Stimulated activated CD8-positive, alpha-beta memory T cell treated with anti-CD3 and anti-CD28 coated beads, Interleukin-7, amount 100 ng/mL, for 48 hours (primary cell): Measurements from ENCODE around the gene ALDH1A3.

Experiments used
- DNase-seq, 2 donors: peaks; one replicate each; pipeline ENCODE4 v3.0.0-alpha.2; 2020; ENCODE audit warnings: low read depth in 1 of 2; ENCODE audit errors: extremely low read depth in 1 of 2

Gene ALDH1A3

DNA sequence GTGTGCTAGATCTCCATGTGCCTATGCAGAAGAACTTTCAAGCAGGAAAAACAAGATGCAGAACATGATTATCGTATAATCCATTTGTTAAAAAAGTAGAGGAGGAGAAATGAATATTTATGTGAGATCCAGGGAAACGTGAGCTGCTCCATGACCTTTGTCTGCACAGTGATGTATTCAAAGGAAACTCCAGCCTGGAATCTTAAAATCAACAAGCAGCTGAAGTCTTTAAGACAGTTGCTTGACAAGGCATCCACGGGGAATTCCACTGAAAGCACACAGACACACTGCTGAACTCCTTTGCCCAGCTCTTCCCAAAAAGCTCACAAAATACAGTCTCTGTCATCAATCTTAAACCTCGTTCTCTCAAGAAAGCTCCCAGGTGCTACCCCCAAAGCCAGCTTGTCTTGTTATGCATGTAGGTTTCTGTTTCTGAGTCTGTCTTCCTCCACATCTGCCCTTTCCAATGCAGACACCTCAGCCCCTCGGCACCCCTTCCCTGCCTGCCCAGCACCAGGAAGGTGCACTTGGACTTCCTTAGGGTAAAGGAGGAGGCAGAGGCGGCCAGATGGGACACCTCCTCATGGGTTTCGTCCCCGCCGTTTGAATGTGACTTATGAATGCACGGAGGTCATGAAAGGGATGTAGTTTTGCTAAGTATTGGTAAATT lies 68.3 kb downstream of the ALDH1A3 start:
- no peak for DNase-seq

GRCh38 chr15:100948430-100948762 lies 68.8 kb downstream of the ALDH1A3 start:
- no peak for DNase-seq

DNA sequence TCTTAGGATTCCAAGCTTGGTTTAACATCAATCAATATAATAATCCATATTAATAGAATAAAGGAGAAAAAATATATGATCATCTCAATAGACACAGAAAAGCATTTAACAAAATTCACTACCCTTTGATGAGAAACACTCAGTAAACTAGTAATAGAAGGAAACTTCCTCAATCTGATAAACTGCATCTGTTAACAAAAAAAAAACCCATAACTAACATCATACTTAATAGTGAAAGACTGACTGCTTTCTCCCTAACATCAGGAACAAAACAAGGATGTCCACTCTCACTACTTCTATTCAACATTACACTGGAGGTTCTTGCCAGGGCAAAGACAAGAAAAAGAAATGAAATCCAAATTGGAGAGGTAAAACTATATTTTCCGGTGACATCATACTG lies 70.1 kb downstream of the ALDH1A3 start:
- DNase-seq, result no peak

DNA sequence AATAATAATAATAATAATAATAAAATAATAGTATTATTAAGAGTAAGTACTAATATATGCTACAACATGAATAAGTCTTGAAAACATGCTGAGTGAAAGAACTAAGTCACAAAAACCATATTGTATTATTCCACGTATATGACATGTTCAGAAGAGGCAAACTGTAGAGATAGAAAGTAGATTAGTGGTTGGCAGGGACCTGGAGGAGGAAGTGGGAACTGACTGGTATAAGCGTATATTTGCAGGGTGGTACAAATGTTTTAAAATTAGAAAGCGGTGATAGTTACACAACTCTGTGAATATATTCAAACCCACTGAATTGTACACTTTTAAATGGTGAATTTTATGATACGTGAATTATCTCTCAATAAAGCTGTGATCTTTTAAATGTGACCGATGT lies 72.3 kb downstream of the ALDH1A3 start:
- no peak for DNase-seq

- no peak for DNase-seq
Measured at GRCh38 chr15:100952566-100952965, 72.9 kb downstream of the ALDH1A3 start.

GRCh38 chr15:100958326-100959065 lies 78.9 kb downstream of the ALDH1A3 start:
- no peak for DNase-seq

- no peak for DNase-seq
Measured at GRCh38 chr15:100959066-100960050, 79.7 kb downstream of the ALDH1A3 start.
